Fibroblast of lung (primary cell): ENCODE results near the gene DPYSL3. TPM values are rescaled to one million over a fixed set of nuclear protein-coding genes. Genes with fewer than 3 reads are reported as not detected.

Experiments
- DNase-seq, 2 donors: peaks; one replicate each; pipeline versions ENCODE4 v3.0.0 to v3.0.0-alpha.2; 2010; ENCODE audit warnings: low read depth in 2 of 2
- H2AFZ ChIP-seq: 2 replicates; pipeline ENCODE4 v1.5.1; 2012; ENCODE audit warnings: low read length, control low read depth, inconsistent platforms
- H3K27ac ChIP-seq: 2 replicates; pipeline ENCODE4 v1.5.1; 2011; ENCODE audit warnings: low read length, control low read depth; ENCODE audit not compliant: insufficient read depth
- H3K27me3 ChIP-seq: 2 replicates; pipeline ENCODE4 v1.5.1; 2011; ENCODE audit warnings: mild to moderate bottlenecking, low read length; ENCODE audit not compliant: control insufficient read depth, insufficient read depth
- H3K36me3 ChIP-seq: 2 replicates; pipeline ENCODE4 v1.5.1; 2011; ENCODE audit warnings: low read length; ENCODE audit not compliant: control insufficient read depth, insufficient read depth
- H3K4me1 ChIP-seq: 2 replicates; pipeline ENCODE4 v1.5.1; 2011; ENCODE audit warnings: low read length; ENCODE audit not compliant: control insufficient read depth, insufficient read depth; ENCODE audit errors: extremely low read depth
- H3K4me2 ChIP-seq: 2 replicates; pipeline ENCODE4 v1.5.1; 2011; ENCODE audit warnings: low read length, control low read depth; ENCODE audit not compliant: insufficient read depth; ENCODE audit errors: extremely low read depth
- H3K4me3 ChIP-seq, 4 experiments: fragments of 200-600 bp in 1 of 4; sonication (generic) in 1 of 4; replicated peaks in 1 of 4; 2 replicates each; pipeline ENCODE4 v1.5.1; 2011 to 2016; ENCODE audit warnings: low read length in 4 of 4, low read depth in 3 of 4, mild to moderate bottlenecking in 3 of 4, control low read depth in 2 of 4, inconsistent platforms in 1 of 4, mixed read lengths in 1 of 4; ENCODE audit not compliant: insufficient read depth in 1 of 4; ENCODE audit errors: control extremely low read depth in 1 of 4
- H3K79me2 ChIP-seq: 2 replicates; pipeline ENCODE4 v1.5.1; 2012; ENCODE audit warnings: mild to moderate bottlenecking, low read length, inconsistent platforms; ENCODE audit not compliant: control insufficient read depth, insufficient read depth
- H3K9ac ChIP-seq: 2 replicates; pipeline ENCODE4 v1.5.1; 2011; ENCODE audit warnings: mild to moderate bottlenecking, low read length, control low read depth; ENCODE audit not compliant: insufficient read depth
- H3K9me3 ChIP-seq: 2 replicates; pipeline ENCODE4 v1.5.1; 2012; ENCODE audit warnings: low read depth, low read length; ENCODE audit not compliant: control insufficient read depth, insufficient read depth
- H4K20me1 ChIP-seq: 2 replicates; pipeline ENCODE4 v1.5.1; 2011; ENCODE audit warnings: low read length; ENCODE audit not compliant: control insufficient read depth, insufficient read depth; ENCODE audit errors: extremely low read depth
- EZH2 ChIP-seq: IDR thresholded peaks from 2 replicates; pipeline ENCODE4 v1.5.1; 2012; ENCODE audit warnings: low read length, control low read depth, mild to moderate bottlenecking; ENCODE audit errors: missing control alignments
- polyA plus RNA-seq, 2 donors: library from polyadenylated mRNA; depleted of rRNA in 1 of 2; stranded (reverse) in 1 of 2; unstranded in 1 of 2; fragments of >200 nt; gene quantifications; 2 replicates each; pipeline ENCODE4 v1.2.1, GENCODE V29; 2011 to 2012; ENCODE audit warnings: missing spikeins in 1 of 2
- total RNA-seq: library from RNA; depleted of rRNA; stranded (reverse); fragments of >200 nt; gene quantifications from 2 replicates; pipeline ENCODE4 v1.2.1, GENCODE V29; 2014
- TF ChIP-seq, protein P1 (sequence below), 2 donors: IDR thresholded peaks in 1 of 2; conservative IDR thresholded peaks in 1 of 2; 1 replicate in 1 of 2; 2 replicates in 1 of 2; pipeline ENCODE4 v1.5.1; 2011 to 2012; ENCODE audit warnings: low read length in 2 of 2, control low read depth in 1 of 2, inconsistent platforms in 1 of 2, low read depth in 1 of 2, mild to moderate bottlenecking in 1 of 2

DPYSL3 gene
- total and polyA plus RNA-seq, 2 donors (not counting 1 experiment from before 2014, with no cell fraction given): 52.4 to 206 TPM

- Histone ChIP-seq H3K79me2 (no peaks in the 10 kb centered on the region), H3K9ac (no peak overlapping the region), H2AFZ (no peak overlapping the region), H3K4me2 (no peak overlapping the region), H3K36me3 (peaks cover 5% of the 10 kb centered on the region), H3K27ac (no peak overlapping the region), H3K4me1 (no peaks in the 10 kb centered on the region), H3K4me3 (no peak overlapping the region), H3K27me3 (no peaks in the 10 kb centered on the region), H4K20me1 (no peaks in the 10 kb centered on the region), H3K9me3 (no peaks in the 10 kb centered on the region)
- TF ChIP-seq, protein P1, sequence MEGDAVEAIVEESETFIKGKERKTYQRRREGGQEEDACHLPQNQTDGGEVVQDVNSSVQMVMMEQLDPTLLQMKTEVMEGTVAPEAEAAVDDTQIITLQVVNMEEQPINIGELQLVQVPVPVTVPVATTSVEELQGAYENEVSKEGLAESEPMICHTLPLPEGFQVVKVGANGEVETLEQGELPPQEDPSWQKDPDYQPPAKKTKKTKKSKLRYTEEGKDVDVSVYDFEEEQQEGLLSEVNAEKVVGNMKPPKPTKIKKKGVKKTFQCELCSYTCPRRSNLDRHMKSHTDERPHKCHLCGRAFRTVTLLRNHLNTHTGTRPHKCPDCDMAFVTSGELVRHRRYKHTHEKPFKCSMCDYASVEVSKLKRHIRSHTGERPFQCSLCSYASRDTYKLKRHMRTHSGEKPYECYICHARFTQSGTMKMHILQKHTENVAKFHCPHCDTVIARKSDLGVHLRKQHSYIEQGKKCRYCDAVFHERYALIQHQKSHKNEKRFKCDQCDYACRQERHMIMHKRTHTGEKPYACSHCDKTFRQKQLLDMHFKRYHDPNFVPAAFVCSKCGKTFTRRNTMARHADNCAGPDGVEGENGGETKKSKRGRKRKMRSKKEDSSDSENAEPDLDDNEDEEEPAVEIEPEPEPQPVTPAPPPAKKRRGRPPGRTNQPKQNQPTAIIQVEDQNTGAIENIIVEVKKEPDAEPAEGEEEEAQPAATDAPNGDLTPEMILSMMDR (conservative IDR thresholded peaks at IDR 0.05 in 1 of 2, IDR thresholded peaks at IDR 0.05 in 1 of 2; ENCODE audit: low read depth in 1 of 2, low read length in 2 of 2): no peak
- TF ChIP-seq EZH2: no peak
- no peak for DNase-seq
Measured at GRCh38 chr5:147390654-147391225, 119.1 kb downstream of the DPYSL3 start.

GRCh38 chr5:147388184-147389108, 121.4 kb downstream of the DPYSL3 start:
- no peak overlapping the region for H3K4me2 ChIP-seq
- no peak overlapping the region for H3K4me3 ChIP-seq
- H3K27ac ChIP-seq: no peak overlapping the region
- no peaks in the 10 kb centered on the region for H4K20me1 ChIP-seq
- H3K4me1 ChIP-seq: no peaks in the 10 kb centered on the region
- peaks cover 3% of the 10 kb centered on the region for H3K36me3 ChIP-seq
- H2AFZ ChIP-seq: no peak overlapping the region
- TF ChIP-seq EZH2: no peak
- TF ChIP-seq, protein P1 (conservative IDR thresholded peaks at IDR 0.05 in 1 of 2, IDR thresholded peaks at IDR 0.05 in 1 of 2; ENCODE audit: low read depth in 1 of 2, low read length in 2 of 2): no peak
- no peaks in the 10 kb centered on the region for H3K27me3 ChIP-seq
- no peaks in the 10 kb centered on the region for H3K79me2 ChIP-seq
- H3K9me3 ChIP-seq: no peaks in the 10 kb centered on the region
- no peak for DNase-seq
- no peak overlapping the region for H3K9ac ChIP-seq

DNA sequence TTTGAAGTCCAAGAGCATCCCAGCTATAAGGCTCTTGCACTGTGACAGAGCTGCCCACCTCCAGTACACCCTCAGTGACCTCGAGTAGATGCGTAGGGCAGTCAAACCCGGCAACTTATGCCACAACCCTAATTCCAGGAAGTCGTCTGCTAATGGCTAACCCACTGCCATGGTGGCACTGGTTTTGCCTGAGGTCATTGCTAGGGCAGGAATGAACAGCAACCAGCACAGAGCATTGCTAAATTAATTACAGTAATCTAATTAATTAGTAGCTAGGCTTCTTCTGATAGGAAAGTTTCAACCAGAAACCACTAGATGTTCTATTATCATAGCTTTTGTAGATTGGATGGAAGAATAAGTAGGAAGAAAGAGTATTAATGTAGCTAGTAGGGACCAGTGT, 122.8 kb downstream of the DPYSL3 start:
- H2AFZ ChIP-seq: no peak overlapping the region
- no peaks in the 10 kb centered on the region for H3K9me3 ChIP-seq
- H3K27ac ChIP-seq: no peak overlapping the region
- H3K9ac ChIP-seq: no peak overlapping the region
- no peak overlapping the region for H3K4me3 ChIP-seq
- no peaks in the 10 kb centered on the region for H3K27me3 ChIP-seq
- H3K36me3 ChIP-seq: no peaks in the 10 kb centered on the region
- TF ChIP-seq, protein P1 (conservative IDR thresholded peaks at IDR 0.05 in 1 of 2, IDR thresholded peaks at IDR 0.05 in 1 of 2; ENCODE audit: low read depth in 1 of 2, low read length in 2 of 2): no peak
- no peak for TF ChIP-seq EZH2
- H3K4me2 ChIP-seq: no peak overlapping the region
- DNase-seq: no peak
- H3K4me1 ChIP-seq: no peaks in the 10 kb centered on the region
- no peaks in the 10 kb centered on the region for H4K20me1 ChIP-seq
- H3K79me2 ChIP-seq: no peaks in the 10 kb centered on the region
